ENCODE measurements around the gene STAT5B. TPM values are rescaled to one million over a fixed set of nuclear protein-coding genes. Genes with fewer than 3 reads are reported as not detected.
A peak's percentile ranks its signal among the peaks of the same experiment; 100 is the strongest.

STAT5B gene
- total and polyA plus RNA-seq, 9 of the 15 experiments (the other 6 are each of a cell fraction or from before 2014, with no cell fraction given) = 20.8 to 176 (median 92.4) TPM

GRCh38 chr17:42288803-42289610 lies 12.8 kb upstream of the STAT5B start (continued):
- TF ChIP-seq MNT (conservative IDR thresholded peaks at IDR 0.05) = peak; percentile 61 to 64; a peak in 3 of 4 replicates
- TF ChIP-seq SUPT5H (IDR thresholded peaks at IDR 0.05) = peak; percentile 72
- no peak for TF ChIP-seq ZFPM2 (CRISPR knock-in tag; IDR thresholded peaks at IDR 0.05)
- no peak for TF ChIP-seq NR0B1 (IDR thresholded peaks at IDR 0.05; ENCODE audit: partially characterized antibody)
- TF ChIP-seq, protein P1, sequence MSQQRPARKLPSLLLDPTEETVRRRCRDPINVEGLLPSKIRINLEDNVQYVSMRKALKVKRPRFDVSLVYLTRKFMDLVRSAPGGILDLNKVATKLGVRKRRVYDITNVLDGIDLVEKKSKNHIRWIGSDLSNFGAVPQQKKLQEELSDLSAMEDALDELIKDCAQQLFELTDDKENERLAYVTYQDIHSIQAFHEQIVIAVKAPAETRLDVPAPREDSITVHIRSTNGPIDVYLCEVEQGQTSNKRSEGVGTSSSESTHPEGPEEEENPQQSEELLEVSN (IDR thresholded peaks at IDR 0.05; ENCODE audit: borderline replicate concordance in 1 of 2, extremely low read depth in 1 of 2, insufficient read depth in 1 of 2, insufficient read length in 1 of 2, low read depth in 1 of 2, low read length in 1 of 2, poor library complexity in 1 of 2, severe bottlenecking in 1 of 2) = peak; percentile 76 to 78
- TF ChIP-seq TFAP4 (CRISPR knock-in tag; IDR thresholded peaks at IDR 0.05; ENCODE audit: borderline replicate concordance) = peak; percentile 47; the same call in 1 of the 2 replicates
- peak; percentile 58 for TF ChIP-seq RBBP5 (IDR thresholded peaks at IDR 0.05; ENCODE audit: borderline replicate concordance, insufficient read depth, low read length, poor library complexity, severe bottlenecking)
- peak; percentile 28; the same call in 1 of the 2 replicates for TF ChIP-seq GABPA (tag; conservative IDR thresholded peaks at IDR 0.05; ENCODE audit: low read depth)
- TF ChIP-seq SP1 (CRISPR knock-in tag; IDR thresholded peaks at IDR 0.05) = no peak
- TF ChIP-seq SREBF2 (CRISPR knock-in tag; IDR thresholded peaks at IDR 0.05) = 0 out of 2 replicates have a peak, but pooled peaks have one; percentile 25
- TF ChIP-seq RCOR1 (IDR thresholded peaks at IDR 0.05; ENCODE audit: borderline replicate concordance in 1 of 2, low read depth in 2 of 2, low read length in 2 of 2) = no peak; a peak in 1 of 4 replicates
- peak; percentile 63 to 88; a peak in 3 of 4 replicates for TF ChIP-seq SIN3A (IDR thresholded peaks at IDR 0.05; ENCODE audit: borderline replicate concordance in 2 of 2, control insufficient read depth in 1 of 2, low read depth in 2 of 2, low read length in 2 of 2)
- peak; percentile 51 for TF ChIP-seq HMGN3 (IDR thresholded peaks at IDR 0.05; ENCODE audit: borderline replicate concordance, extremely low read depth, insufficient read length, low read depth, low read length)
- no peak for TF ChIP-seq TRIM28 (IDR thresholded peaks at IDR 0.05)
- peak in 1 of 2 experiments; percentile 67; a peak in 1 of 4 replicates for TF ChIP-seq HDAC1 (IDR thresholded peaks at IDR 0.05)
- TF ChIP-seq YY1 (IDR thresholded peaks at IDR 0.05; ENCODE audit: borderline replicate concordance in 1 of 3, control insufficient read depth in 1 of 3, extremely low read depth in 1 of 3, insufficient read depth in 3 of 3, insufficient read length in 1 of 3, insufficient replicate concordance in 2 of 3, low read depth in 1 of 3, low read length in 2 of 3) = peak in 2 of 3 experiments; percentile 55 to 72
- TF ChIP-seq ZFX (CRISPR knock-in tag; IDR thresholded peaks at IDR 0.05) = peak; percentile 68
- TF ChIP-seq NRF1 (conservative IDR thresholded peaks at IDR 0.05 in 1 of 2, IDR thresholded peaks at IDR 0.05 in 1 of 2) = peak; percentile 19 to 54; a peak in 2 of 4 replicates
- 0 out of 2 replicates have a peak, but pooled peaks have one; percentile 37 for TF ChIP-seq MBD2 (IDR thresholded peaks at IDR 0.05; ENCODE audit: borderline replicate concordance, low read depth)

All from K562 (cell line).